PC-3 (cell line): Measurements from ENCODE around the gene TCF3. TPM values are rescaled to one million over a fixed set of nuclear protein-coding genes. Genes with fewer than 3 reads are reported as not detected.

ENCODE experiments used
- ATAC-seq: fragments of 200-7000 bp; cut with Tn5 transposase; 2 replicates; pipeline ENCODE4 v1.9.1; 2020; ENCODE audit warnings: mild to moderate bottlenecking, moderate library complexity
- BruUV-seq: library from RNA; stranded (reverse); fragments of 400-500 nt; replicated peaks from 2 replicates; lab custom pipeline; 2021; lab: Mats Ljungman, UMichigan
- CTCF ChIA-PET: fragments of 300-600 bp; sonication (Branson Sonifier 250); formaldehyde crosslinking; loops from one replicate; lab custom pipeline; 2022; ENCODE audit warnings: antibody characterized with exemption; lab: Charles Lee
- POLR2A ChIA-PET: fragments of 300-600 bp; sonication (Branson Sonifier 250); formaldehyde crosslinking; loops from one replicate; lab custom pipeline; 2022; ENCODE audit warnings: antibody characterized with exemption; ENCODE audit not compliant: unreplicated experiment; lab: Charles Lee
- DNase-seq: peaks from one replicate; pipeline ENCODE4 v3.0.0-alpha.2; 2015
- H2AFZ ChIP-seq: fragments of 300-600 bp; sonication (generic); 2 replicates; pipeline ENCODE4 v1.6.0; 2016; ENCODE audit warnings: antibody characterized with exemption, low read length
- H3F3A ChIP-seq: fragments of 300-600 bp; sonication (generic); one replicate; pipeline ENCODE4 v1.6.0; 2017; ENCODE audit warnings: antibody characterized with exemption, low read length, control low read depth, mild to moderate bottlenecking; ENCODE audit not compliant: unreplicated experiment
- H3K27ac ChIP-seq: fragments of 300-600 bp; sonication (generic); 2 replicates; pipeline ENCODE4 v1.5.1; 2016; ENCODE audit warnings: mild to moderate bottlenecking, low read length
- H3K27me3 ChIP-seq: fragments of 300-600 bp; sonication (generic); 2 replicates; pipeline ENCODE4 v1.6.1; 2016; ENCODE audit warnings: low read length, mixed read lengths
- H3K36me3 ChIP-seq: fragments of 300-600 bp; sonication (generic); 2 replicates; pipeline ENCODE4 v1.6.1; 2016; ENCODE audit warnings: low read depth, mixed run types, low read length, mixed read lengths
- H3K4me1 ChIP-seq: fragments of 300-600 bp; sonication (generic); 2 replicates; pipeline ENCODE4 v1.5.1; 2016; ENCODE audit warnings: low read length; ENCODE audit not compliant: insufficient read depth
- H3K4me2 ChIP-seq: fragments of 300-600 bp; sonication (generic); 2 replicates; pipeline ENCODE4 v1.6.0; 2016; ENCODE audit warnings: low read length
- H3K4me3 ChIP-seq: fragments of 300-600 bp; sonication (generic); 2 replicates; pipeline ENCODE4 v1.5.1; 2016; ENCODE audit warnings: mild to moderate bottlenecking, low read length, mixed read lengths
- H3K79me2 ChIP-seq: fragments of 300-600 bp; sonication (generic); 2 replicates; pipeline ENCODE4 v1.6.1; 2017; ENCODE audit warnings: low read length, mixed read lengths
- H3K9ac ChIP-seq: fragments of 300-600 bp; sonication (generic); 2 replicates; pipeline ENCODE4 v1.6.0; 2016; ENCODE audit warnings: mild to moderate bottlenecking, low read length
- H3K9me2 ChIP-seq: fragments of 300-600 bp; sonication (generic); replicated peaks from 2 replicates; pipeline ENCODE4 v1.6.1; 2016; ENCODE audit warnings: mixed run types, low read length, mixed read lengths
- H3K9me3 ChIP-seq: fragments of 300-600 bp; sonication (generic); 2 replicates; pipeline ENCODE4 v1.6.1; 2016; ENCODE audit warnings: low read length, mixed read lengths
- H4K20me1 ChIP-seq: fragments of 300-600 bp; sonication (generic); 2 replicates; pipeline ENCODE4 v1.6.1; 2016; ENCODE audit warnings: low read length, mixed read lengths
- EZH2 ChIP-seq: fragments of 300-600 bp; sonication (generic); IDR thresholded peaks from one replicate; pipeline ENCODE4 v1.6.1; 2017; ENCODE audit warnings: antibody characterized with exemption, mild to moderate bottlenecking, low read length; ENCODE audit not compliant: unreplicated experiment
- EZH2phosphoT487 ChIP-seq: fragments of 300-600 bp; sonication (generic); IDR thresholded peaks from 2 replicates; pipeline ENCODE4 v1.6.1; 2018; ENCODE audit warnings: mild to moderate bottlenecking, antibody characterized with exemption, low read length, borderline replicate concordance
- intact Hi-C: fragments of 100-400 bp; cut with micrococcal nuclease; formaldehyde crosslinking; loops from 2 replicates; pipeline ENCODE4 v1.9.0; 2023
- total RNA-seq: library from RNA; depleted of rRNA; stranded (reverse); fragments of >200 nt; gene quantifications from 2 replicates; pipeline ENCODE4 v1.2.3, GENCODE V29; 2014
- TF ChIP-seq, protein P1 (sequence below): fragments of 300-600 bp; sonication (generic); conservative IDR thresholded peaks from 2 replicates; pipeline ENCODE4 v1.5.1; 2017; ENCODE audit warnings: antibody characterized with exemption, low read depth, mild to moderate bottlenecking, low read length

The TCF3 gene
- total RNA-seq, 1 experiment from 2014 or later, result 147 TPM

DNA sequence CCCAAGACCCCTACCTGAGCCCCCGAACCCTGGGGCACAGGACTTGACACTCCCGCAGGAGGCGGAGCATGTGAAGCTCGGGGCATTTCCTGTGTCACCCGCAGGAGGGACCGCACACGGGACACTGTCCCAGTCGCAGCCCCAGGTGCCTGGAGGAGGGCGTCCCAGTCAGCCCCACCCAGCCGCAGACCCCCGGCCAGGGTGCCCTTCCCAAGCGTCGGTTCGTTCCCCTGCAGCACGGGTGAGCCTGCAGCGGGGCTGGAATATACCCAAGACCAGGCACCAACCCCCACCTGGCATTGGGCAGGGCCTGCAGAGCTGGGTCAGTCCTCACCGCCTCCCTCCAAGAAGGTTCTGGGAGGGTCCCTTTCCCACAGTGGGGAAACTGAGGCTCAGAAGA, 21.6 kb downstream of the TCF3 start:
- no peaks in the 10 kb centered on the region for H3F3A ChIP-seq
- intact Hi-C loops, result no loop called here
- ChIA-PET CTCF (no interaction called here), POLR2A (no interaction called here)
- H3K9me2 ChIP-seq, result no peaks in the 10 kb centered on the region
- H3K9me3 ChIP-seq, result no peaks in the 10 kb centered on the region
- no peak for DNase-seq
- no TSS peak for BruUV-seq
- H3K27me3 ChIP-seq, result no peaks in the 10 kb centered on the region
- no peak overlapping the region for H3K4me2 ChIP-seq
- no peak overlapping the region for H3K27ac ChIP-seq
- H2AFZ ChIP-seq, result no peak overlapping the region
- H3K4me3 ChIP-seq, result no peak overlapping the region
- no peaks in the 10 kb centered on the region for H4K20me1 ChIP-seq
- H3K79me2 ChIP-seq, result no peaks in the 10 kb centered on the region
- peaks cover 7% of the 10 kb centered on the region for H3K36me3 ChIP-seq
- H3K9ac ChIP-seq, result no peak overlapping the region
- H3K4me1 ChIP-seq, result no peaks in the 10 kb centered on the region
- TF ChIP-seq, protein P1, sequence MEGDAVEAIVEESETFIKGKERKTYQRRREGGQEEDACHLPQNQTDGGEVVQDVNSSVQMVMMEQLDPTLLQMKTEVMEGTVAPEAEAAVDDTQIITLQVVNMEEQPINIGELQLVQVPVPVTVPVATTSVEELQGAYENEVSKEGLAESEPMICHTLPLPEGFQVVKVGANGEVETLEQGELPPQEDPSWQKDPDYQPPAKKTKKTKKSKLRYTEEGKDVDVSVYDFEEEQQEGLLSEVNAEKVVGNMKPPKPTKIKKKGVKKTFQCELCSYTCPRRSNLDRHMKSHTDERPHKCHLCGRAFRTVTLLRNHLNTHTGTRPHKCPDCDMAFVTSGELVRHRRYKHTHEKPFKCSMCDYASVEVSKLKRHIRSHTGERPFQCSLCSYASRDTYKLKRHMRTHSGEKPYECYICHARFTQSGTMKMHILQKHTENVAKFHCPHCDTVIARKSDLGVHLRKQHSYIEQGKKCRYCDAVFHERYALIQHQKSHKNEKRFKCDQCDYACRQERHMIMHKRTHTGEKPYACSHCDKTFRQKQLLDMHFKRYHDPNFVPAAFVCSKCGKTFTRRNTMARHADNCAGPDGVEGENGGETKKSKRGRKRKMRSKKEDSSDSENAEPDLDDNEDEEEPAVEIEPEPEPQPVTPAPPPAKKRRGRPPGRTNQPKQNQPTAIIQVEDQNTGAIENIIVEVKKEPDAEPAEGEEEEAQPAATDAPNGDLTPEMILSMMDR, result no peak
- TF ChIP-seq EZH2 (no peak), EZH2phosphoT487 (no peak)
- ATAC-seq, result no peak

DNA sequence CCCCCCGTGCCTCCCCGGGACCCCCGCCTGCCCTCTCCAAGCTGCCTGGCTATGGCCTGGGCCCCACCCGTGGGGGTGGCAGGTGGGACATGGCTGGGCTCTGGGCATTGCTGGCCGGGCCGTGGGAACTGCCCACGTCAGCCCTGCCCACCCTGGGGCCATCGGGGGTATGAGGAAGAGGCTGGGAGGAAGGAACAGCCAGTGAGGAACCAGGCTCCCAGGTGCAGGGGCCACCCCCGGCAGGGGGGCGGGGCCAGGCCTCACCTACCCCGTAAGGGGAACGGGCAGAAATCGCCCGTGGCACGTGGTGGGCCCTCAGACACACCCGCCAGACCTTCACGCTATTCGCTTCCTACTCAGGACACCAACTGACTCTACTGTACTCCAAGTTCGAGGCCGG, 22.4 kb downstream of the TCF3 start:
- POLR2A ChIA-PET, result no interaction called here
- no peak overlapping the region for H2AFZ ChIP-seq
- BruUV-seq, result no TSS peak
- no peak overlapping the region for H3K27ac ChIP-seq
- no peak overlapping the region for H3K4me3 ChIP-seq
- H3K27me3 ChIP-seq, result no peaks in the 10 kb centered on the region
- H3K36me3 ChIP-seq, result peaks cover 5% of the 10 kb centered on the region
- ATAC-seq (no peak), DNase-seq (no peak)
- H3K9me3 ChIP-seq, result no peaks in the 10 kb centered on the region
- no peaks in the 10 kb centered on the region for H3K4me1 ChIP-seq
- TF ChIP-seq, protein P1, result no peak
- TF ChIP-seq EZH2phosphoT487 (no peak), EZH2 (no peak)
- no peaks in the 10 kb centered on the region for H3F3A ChIP-seq
- CTCF ChIA-PET, result no interaction called here
- H3K79me2 ChIP-seq, result no peaks in the 10 kb centered on the region
- no peaks in the 10 kb centered on the region for H4K20me1 ChIP-seq
- intact Hi-C loops, result no loop called here
- no peak overlapping the region for H3K9ac ChIP-seq
- H3K9me2 ChIP-seq, result no peaks in the 10 kb centered on the region
- H3K4me2 ChIP-seq, result no peak overlapping the region

GRCh38 chr19:1629256-1629808, 23.1 kb downstream of the TCF3 start:
- ATAC-seq (no peak), DNase-seq (no peak)
- TF ChIP-seq EZH2 (no peak), EZH2phosphoT487 (no peak)
- TF ChIP-seq, protein P1, result no peak
- intact Hi-C loops, result no loop called here
- no peaks in the 10 kb centered on the region for H3K9me3 ChIP-seq
- no TSS peak for BruUV-seq
- H3K36me3 ChIP-seq, result no peaks in the 10 kb centered on the region
- POLR2A ChIA-PET, result no interaction called here
- CTCF ChIA-PET, result no interaction called here
- no peaks in the 10 kb centered on the region for H3K4me1 ChIP-seq
- H3K79me2 ChIP-seq, result no peaks in the 10 kb centered on the region
- H3K4me3 ChIP-seq, result no peak overlapping the region
- no peak overlapping the region for H3K9ac ChIP-seq
- no peak overlapping the region for H3K27ac ChIP-seq
- no peaks in the 10 kb centered on the region for H4K20me1 ChIP-seq
- H3F3A ChIP-seq, result no peaks in the 10 kb centered on the region
- no peaks in the 10 kb centered on the region for H3K27me3 ChIP-seq
- H2AFZ ChIP-seq, result no peak overlapping the region
- no peaks in the 10 kb centered on the region for H3K9me2 ChIP-seq
- H3K4me2 ChIP-seq, result no peak overlapping the region
